A549 (cell line): Measurements from ENCODE around the gene CXCR5. TPM values are rescaled to one million over a fixed set of nuclear protein-coding genes. Genes with fewer than 3 reads are reported as not detected.

ENCODE experiments used
- ATAC-seq, 2 experiments: fragments of 200-7000 bp in 1 of 2; fragments of >200 bp in 1 of 2; cut with Nextera tagmentation in 1 of 2; cut with Tn5 transposase in 1 of 2; 3 replicates each; pipeline versions ENCODE4 v1.8.0 to v1.9.1; 2018 to 2020; ENCODE audit warnings: mild to moderate bottlenecking in 1 of 2, moderate library complexity in 1 of 2
- CTCF ChIA-PET: fragments of 300-600 bp; sonication (Branson Sonifier 250); formaldehyde crosslinking; extraction: SDS; loops from one replicate; lab custom pipeline; 2021; ENCODE audit warnings: antibody characterized with exemption, inconsistent platforms; lab: Yijun Ruan, JAX
- POLR2A ChIA-PET: fragments of 350-600 bp; formaldehyde crosslinking; extraction: SDS; loops from one replicate; lab custom pipeline; 2021; ENCODE audit warnings: antibody characterized with exemption, inconsistent platforms; lab: Yijun Ruan, JAX
- DNase-seq, 2 experiments: peaks; one replicate each; pipeline versions ENCODE4 v3.0.0 to v3.0.0-alpha.2; 2011 to 2016; ENCODE audit warnings: low read depth in 1 of 2, low spot score in 1 of 2
- FAIRE-seq: peaks from 2 replicates; lab custom pipeline; 2011; peaks lifted over from hg19 to GRCh38; lab: Jason Lieb, UNC
- H3K27ac ChIP-seq, 2 experiments: fragments of >200 bp; sonication (Bioruptor Twin); formaldehyde crosslinking; 3 replicates each; pipeline ENCODE4 v1.5.1; 2016 to 2017
- H3K4me1 ChIP-seq: fragments of >200 bp; sonication (Bioruptor Twin); formaldehyde crosslinking; 3 replicates; pipeline ENCODE4 v1.6.1; 2016
- H3K4me2 ChIP-seq: fragments of >200 bp; sonication (Bioruptor Twin); formaldehyde crosslinking; 3 replicates; pipeline ENCODE4 v1.6.1; 2016
- H3K4me3 ChIP-seq: fragments of >200 bp; sonication (Bioruptor Twin); formaldehyde crosslinking; 3 replicates; pipeline ENCODE4 v1.5.1; 2016
- H3K9me3 ChIP-seq: fragments of >200 bp; sonication (Bioruptor Twin); formaldehyde crosslinking; 3 replicates; pipeline ENCODE4 v1.6.1; 2016
- CEBPB ChIP-seq, 2 experiments: fragments of >200 bp in 1 of 2; sonication (Bioruptor Twin) in 1 of 2; formaldehyde crosslinking in 1 of 2; IDR thresholded peaks; 2 replicates each; pipeline ENCODE4 v1.6.1; 2012 to 2016
- CHD2 ChIP-seq: fragments of 150-350 bp; IDR thresholded peaks from 2 replicates; pipeline ENCODE4 v1.6.1; 2014; ENCODE audit warnings: low read length; ENCODE audit not compliant: partially characterized antibody
- EP300 ChIP-seq, 2 experiments: fragments of >200 bp; sonication (Bioruptor Twin); formaldehyde crosslinking; IDR thresholded peaks; 2 replicates in 1 of 2; 3 replicates in 1 of 2; pipeline ENCODE4 v1.6.1; 2016 to 2017
- ESRRA ChIP-seq: fragments of 150-350 bp; IDR thresholded peaks from 2 replicates; pipeline ENCODE4 v1.6.1; 2014; ENCODE audit warnings: mild to moderate bottlenecking, low read length, borderline replicate concordance
- FOSB ChIP-seq: fragments of 250-450 bp; sonication (Bioruptor Pico); IDR thresholded peaks from 2 replicates; pipeline ENCODE4 v1.5.0; 2020; ENCODE audit warnings: mild to moderate bottlenecking, moderate library complexity
- FOSL2 ChIP-seq, 2 experiments: fragments of 450-650 bp in 1 of 2; fragments of >200 bp in 1 of 2; sonication (Bioruptor Twin) in 1 of 2; formaldehyde crosslinking; IDR thresholded peaks; 2 replicates each; pipeline versions ENCODE4 v1.5.0 to v1.6.1; 2016 to 2020; ENCODE audit warnings: mild to moderate bottlenecking in 1 of 2, moderate library complexity in 1 of 2
- FOXS1 ChIP-seq: fragments of 250-450 bp; sonication (Bioruptor Pico); IDR thresholded peaks from 2 replicates; pipeline ENCODE4 v1.5.0; 2020; ENCODE audit warnings: mild to moderate bottlenecking, moderate library complexity
- GATA3 ChIP-seq: IDR thresholded peaks from 2 replicates; pipeline ENCODE4 v1.6.1; 2012; ENCODE audit warnings: borderline replicate concordance
- HOXA7 ChIP-seq: fragments of 250-450 bp; sonication (Bioruptor Pico); IDR thresholded peaks from 2 replicates; pipeline ENCODE4 v1.5.0; 2020; ENCODE audit warnings: mild to moderate bottlenecking, moderate library complexity
- HOXB13 ChIP-seq: fragments of 250-450 bp; sonication (Bioruptor Pico); IDR thresholded peaks from 2 replicates; pipeline ENCODE4 v1.5.0; 2020; ENCODE audit warnings: low read depth, mild to moderate bottlenecking, moderate library complexity
- HOXB5 ChIP-seq: fragments of 250-450 bp; sonication (Bioruptor Pico); IDR thresholded peaks from 2 replicates; pipeline ENCODE4 v1.5.0; 2020; ENCODE audit warnings: mild to moderate bottlenecking, moderate library complexity
- JUN ChIP-seq, 2 experiments: fragments of >200 bp; sonication (Bioruptor Twin); formaldehyde crosslinking; IDR thresholded peaks; 2 replicates in 1 of 2; 3 replicates in 1 of 2; pipeline ENCODE4 v1.6.1; 2016 to 2017
- POLR2A ChIP-seq: IDR thresholded peaks from 2 replicates; pipeline ENCODE4 v1.6.1; 2012; ENCODE audit warnings: mild to moderate bottlenecking, low read length
- RAD21 ChIP-seq, 2 experiments: fragments of >200 bp in 1 of 2; sonication (Bioruptor Twin) in 1 of 2; formaldehyde crosslinking in 1 of 2; IDR thresholded peaks in 1 of 2; conservative IDR thresholded peaks in 1 of 2; 2 replicates in 1 of 2; 3 replicates in 1 of 2; pipeline ENCODE4 v1.6.1; 2012 to 2018; ENCODE audit warnings: inconsistent platforms in 1 of 2
- RARB ChIP-seq: fragments of 250-450 bp; sonication (Bioruptor Pico); IDR thresholded peaks from 2 replicates; pipeline ENCODE4 v1.8.0; 2021; ENCODE audit warnings: mild to moderate bottlenecking, moderate library complexity
- RFX5 ChIP-seq: fragments of 450-650 bp; IDR thresholded peaks from 2 replicates; pipeline ENCODE4 v1.7.1; 2014; ENCODE audit warnings: antibody characterized with exemption, mild to moderate bottlenecking, moderate library complexity
- RNF2 ChIP-seq: fragments of 200-600 bp; sonication (generic); IDR thresholded peaks from 2 replicates; pipeline ENCODE4 v1.6.1; 2016; ENCODE audit warnings: low read depth, mild to moderate bottlenecking, antibody characterized with exemption, moderate library complexity, borderline replicate concordance
- SMC3 ChIP-seq: fragments of >200 bp; sonication (Bioruptor Twin); formaldehyde crosslinking; IDR thresholded peaks from 3 replicates; pipeline ENCODE4 v1.6.1; 2018; ENCODE audit warnings: inconsistent platforms
- TFCP2L1 ChIP-seq: fragments of 250-450 bp; sonication (Bioruptor Pico); IDR thresholded peaks from 2 replicates; pipeline ENCODE4 v1.5.0; 2021; ENCODE audit warnings: mild to moderate bottlenecking
- ZC3H11A ChIP-seq: fragments of 450-650 bp; IDR thresholded peaks from 2 replicates; pipeline ENCODE4 v1.6.1; 2014; ENCODE audit warnings: antibody characterized with exemption, mild to moderate bottlenecking
- ZNF302 ChIP-seq: fragments of 250-450 bp; sonication (Bioruptor Pico); IDR thresholded peaks from 2 replicates; pipeline ENCODE4 v1.9.0; 2021; ENCODE audit warnings: inconsistent platforms, mild to moderate bottlenecking, moderate library complexity
- ZSCAN20 ChIP-seq: fragments of 250-450 bp; sonication (Bioruptor Pico); IDR thresholded peaks from 2 replicates; pipeline ENCODE4 v1.8.0; 2022; ENCODE audit warnings: mild to moderate bottlenecking, moderate library complexity
- WGBS: methylation state at CpG from one replicate; pipeline ENCODE4 v1.1.6; 2017; ENCODE audit errors: missing lambda C conversion rate; 5-methylcytosine and 5-hydroxymethylcytosine counted together
- polyA plus RNA-seq, 4 experiments: library from polyadenylated mRNA; depleted of rRNA in 3 of 4; stranded (reverse); fragments of >200 nt; fragmentation: RNase III in 1 of 4; extraction: RNeasy Plus Mini Kit Qiagen cat#74134 plus additional on column Dnase treatment in 1 of 4; gene quantifications; 2 replicates in 3 of 4; 3 replicates in 1 of 4; pipeline ENCODE4 v1.2.3, GENCODE V29; 2011 to 2017
- TF ChIP-seq, protein P1 (sequence below): fragments of 250-450 bp; sonication (Bioruptor Pico); IDR thresholded peaks from 2 replicates; pipeline ENCODE4 v1.5.0; 2020; ENCODE audit warnings: low read depth, mild to moderate bottlenecking, moderate library complexity
- TF ChIP-seq, protein P2 (sequence below): fragments of >200 bp; sonication (Bioruptor Twin); formaldehyde crosslinking; IDR thresholded peaks from 2 replicates; pipeline ENCODE4 v1.6.1; 2016
- TF ChIP-seq, protein P3 (sequence below): IDR thresholded peaks from 2 replicates; pipeline ENCODE4 v1.6.1; 2012
- TF ChIP-seq, protein P4 (sequence below): IDR thresholded peaks from 2 replicates; pipeline ENCODE4 v1.6.1; 2012
- TF ChIP-seq, protein P5 (sequence below): fragments of 200-600 bp; sonication (generic); IDR thresholded peaks from 2 replicates; pipeline ENCODE4 v1.6.1; 2016; ENCODE audit warnings: antibody characterized with exemption, mild to moderate bottlenecking, moderate library complexity
- TF ChIP-seq, protein P6 (sequence below): fragments of 150-350 bp; IDR thresholded peaks from 2 replicates; pipeline ENCODE4 v1.6.1; 2014; ENCODE audit warnings: low read depth, mild to moderate bottlenecking, low read length

Gene CXCR5
- polyA plus RNA-seq, 2 of the 4 experiments (the other 2 are of a cell fraction): 0.04 TPM; not detected in 1

DNA sequence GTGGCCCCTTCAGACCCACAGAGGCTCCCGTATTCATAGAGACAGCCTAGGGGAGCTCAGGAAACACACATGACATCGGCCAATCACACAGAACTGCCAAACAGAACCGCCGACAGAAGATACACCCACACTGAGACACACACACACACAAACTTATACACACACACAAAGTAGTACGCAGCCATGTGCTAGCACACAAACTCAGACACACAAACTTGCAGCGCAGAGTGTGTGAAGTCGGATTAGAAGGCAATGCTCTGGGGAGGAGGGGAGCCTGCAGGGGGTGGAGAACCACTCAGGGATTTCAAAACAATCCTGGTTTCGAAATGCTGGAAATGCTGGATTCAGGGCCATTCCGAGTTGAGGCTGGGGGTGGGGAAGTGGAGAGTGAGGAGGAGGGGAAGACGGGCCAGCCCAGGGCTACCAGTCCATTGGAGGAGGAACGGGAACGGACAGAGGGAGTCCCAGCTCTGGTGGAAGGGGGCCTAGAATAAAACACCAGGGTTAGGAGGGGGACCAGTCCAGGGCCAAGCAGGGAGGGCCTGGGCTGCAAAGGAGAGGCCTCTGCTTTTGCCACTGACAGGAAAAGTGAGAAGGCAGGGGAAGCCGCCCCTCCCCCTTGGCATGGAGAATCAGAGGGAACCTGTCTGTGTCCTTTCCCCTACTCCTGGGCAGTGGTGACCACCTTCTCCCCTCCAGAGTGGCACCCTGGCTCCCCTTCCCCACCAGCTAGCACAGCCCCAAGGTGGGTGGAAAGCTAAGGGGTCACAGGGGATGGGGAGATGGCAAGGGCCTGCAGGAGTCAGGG lies 37.6 kb downstream of the CXCR5 start (continued):
- TF ChIP-seq RAD21 (conservative IDR thresholded peaks at IDR 0.05 in 1 of 2, IDR thresholded peaks at IDR 0.05 in 1 of 2): peak in 1 of 2 experiments; percentile 19; a peak in 1 of 5 replicates
- no peak for TF ChIP-seq ZSCAN20 (CRISPR knock-in tag)
- TF ChIP-seq HOXB13 (CRISPR knock-in tag): peak; percentile 76; the same call in 1 of the 2 replicates
- TF ChIP-seq, protein P1, sequence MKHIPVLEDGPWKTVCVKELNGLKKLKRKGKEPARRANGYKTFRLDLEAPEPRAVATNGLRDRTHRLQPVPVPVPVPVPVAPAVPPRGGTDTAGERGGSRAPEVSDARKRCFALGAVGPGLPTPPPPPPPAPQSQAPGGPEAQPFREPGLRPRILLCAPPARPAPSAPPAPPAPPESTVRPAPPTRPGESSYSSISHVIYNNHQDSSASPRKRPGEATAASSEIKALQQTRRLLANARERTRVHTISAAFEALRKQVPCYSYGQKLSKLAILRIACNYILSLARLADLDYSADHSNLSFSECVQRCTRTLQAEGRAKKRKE: 0 out of 2 replicates have a peak, but pooled peaks have one; percentile 48
- TF ChIP-seq, protein P2, sequence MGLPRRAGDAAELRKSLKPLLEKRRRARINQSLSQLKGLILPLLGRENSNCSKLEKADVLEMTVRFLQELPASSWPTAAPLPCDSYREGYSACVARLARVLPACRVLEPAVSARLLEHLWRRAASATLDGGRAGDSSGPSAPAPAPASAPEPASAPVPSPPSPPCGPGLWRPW: peak; percentile 80
- peak; percentile 10; the same call in 1 of the 2 replicates for TF ChIP-seq RARB (CRISPR knock-in tag)
- TF ChIP-seq CEBPB (IDR thresholded peaks at IDR 0.05): peak; percentile 92 to 97
- TF ChIP-seq EP300 (IDR thresholded peaks at IDR 0.05): peak; percentile 44 to 81; a peak in 3 of 5 replicates
- TF ChIP-seq FOXS1 (CRISPR knock-in tag): no peak
- TF ChIP-seq FOSL2 (IDR thresholded peaks at IDR 0.05): no peak
- TF ChIP-seq FOSL2 (CRISPR knock-in tag; IDR thresholded peaks at IDR 0.05): peak; percentile 15; the same call in 1 of the 2 replicates
- TF ChIP-seq, protein P3, sequence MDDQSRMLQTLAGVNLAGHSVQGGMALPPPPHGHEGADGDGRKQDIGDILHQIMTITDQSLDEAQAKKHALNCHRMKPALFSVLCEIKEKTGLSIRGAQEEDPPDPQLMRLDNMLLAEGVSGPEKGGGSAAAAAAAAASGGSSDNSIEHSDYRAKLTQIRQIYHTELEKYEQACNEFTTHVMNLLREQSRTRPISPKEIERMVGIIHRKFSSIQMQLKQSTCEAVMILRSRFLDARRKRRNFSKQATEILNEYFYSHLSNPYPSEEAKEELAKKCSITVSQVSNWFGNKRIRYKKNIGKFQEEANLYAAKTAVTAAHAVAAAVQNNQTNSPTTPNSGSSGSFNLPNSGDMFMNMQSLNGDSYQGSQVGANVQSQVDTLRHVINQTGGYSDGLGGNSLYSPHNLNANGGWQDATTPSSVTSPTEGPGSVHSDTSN: no peak
- no peak for TF ChIP-seq HOXB5 (CRISPR knock-in tag)
- TF ChIP-seq, all 56 proteins: peak for 16

DNA sequence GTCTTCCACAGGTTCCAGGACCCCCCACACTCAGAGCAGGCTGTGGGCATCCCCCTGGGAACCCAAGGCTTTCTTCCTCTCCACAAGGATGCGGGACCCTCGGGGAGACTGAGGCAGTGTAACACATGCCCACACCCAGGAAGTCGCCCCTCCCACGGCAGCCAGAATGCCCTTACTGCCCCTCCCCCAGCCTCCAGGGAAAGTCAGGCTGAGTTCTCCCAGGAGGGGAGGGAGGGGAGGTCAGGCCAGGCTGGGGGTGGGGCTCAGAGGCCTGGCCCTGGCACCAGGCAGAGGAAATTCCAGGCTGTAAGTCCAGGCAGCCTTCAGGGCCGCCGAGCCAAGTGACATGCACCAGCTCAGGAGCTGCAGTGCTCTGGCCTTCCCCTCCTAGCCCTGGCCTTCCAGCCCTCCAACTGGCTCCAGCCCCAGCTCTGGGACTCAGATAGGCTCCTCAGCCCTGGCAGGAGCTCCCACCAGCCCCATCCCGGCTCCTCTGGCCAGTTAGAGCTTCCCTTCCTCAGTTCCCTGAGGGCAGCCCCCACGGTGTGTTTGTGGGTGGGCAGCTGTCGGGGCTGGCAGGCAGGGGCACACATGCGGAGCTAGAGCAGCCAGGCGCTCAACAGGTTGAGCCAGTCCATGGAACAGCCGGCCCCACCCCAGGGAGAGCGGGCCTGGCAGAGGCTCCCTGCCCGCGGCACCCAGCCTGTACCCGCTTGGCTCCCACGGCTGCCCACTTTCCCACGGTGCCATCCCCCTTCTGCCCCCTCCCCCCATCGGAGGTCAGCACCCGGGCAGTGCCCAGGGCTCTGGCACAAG lies 38.4 kb downstream of the CXCR5 start:
- DNase-seq (peak in 1 of 2 experiments; percentile 91), FAIRE-seq (no peak), ATAC-seq (peak; percentile 4 to 33; a peak in 5 of 6 replicates)
- Histone ChIP-seq H3K4me2 (peak overlapping the region; percentile 100), H3K4me3 (peak overlapping the region; percentile 62), H3K4me1 (peaks cover 31% of the 10 kb centered on the region), H3K9me3 (no peaks in the 10 kb centered on the region), H3K27ac (peak overlapping the region; percentile 98 to 100)
- WGBS: 20% methylated on average over 1 of the region's 20 CpGs
- ChIA-PET POLR2A (no interaction called here), CTCF (interaction anchor here (0.8 to 4.1 kb wide), 6 partner anchors 11 to 233 kb away, joined by 3 to 16 read pairs (median 4); partner anchors contain the start of genes DDX6 and UPK2)
- TF ChIP-seq, protein P4, sequence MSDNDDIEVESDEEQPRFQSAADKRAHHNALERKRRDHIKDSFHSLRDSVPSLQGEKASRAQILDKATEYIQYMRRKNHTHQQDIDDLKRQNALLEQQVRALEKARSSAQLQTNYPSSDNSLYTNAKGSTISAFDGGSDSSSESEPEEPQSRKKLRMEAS: peak; percentile 51
- TF ChIP-seq, protein P5, sequence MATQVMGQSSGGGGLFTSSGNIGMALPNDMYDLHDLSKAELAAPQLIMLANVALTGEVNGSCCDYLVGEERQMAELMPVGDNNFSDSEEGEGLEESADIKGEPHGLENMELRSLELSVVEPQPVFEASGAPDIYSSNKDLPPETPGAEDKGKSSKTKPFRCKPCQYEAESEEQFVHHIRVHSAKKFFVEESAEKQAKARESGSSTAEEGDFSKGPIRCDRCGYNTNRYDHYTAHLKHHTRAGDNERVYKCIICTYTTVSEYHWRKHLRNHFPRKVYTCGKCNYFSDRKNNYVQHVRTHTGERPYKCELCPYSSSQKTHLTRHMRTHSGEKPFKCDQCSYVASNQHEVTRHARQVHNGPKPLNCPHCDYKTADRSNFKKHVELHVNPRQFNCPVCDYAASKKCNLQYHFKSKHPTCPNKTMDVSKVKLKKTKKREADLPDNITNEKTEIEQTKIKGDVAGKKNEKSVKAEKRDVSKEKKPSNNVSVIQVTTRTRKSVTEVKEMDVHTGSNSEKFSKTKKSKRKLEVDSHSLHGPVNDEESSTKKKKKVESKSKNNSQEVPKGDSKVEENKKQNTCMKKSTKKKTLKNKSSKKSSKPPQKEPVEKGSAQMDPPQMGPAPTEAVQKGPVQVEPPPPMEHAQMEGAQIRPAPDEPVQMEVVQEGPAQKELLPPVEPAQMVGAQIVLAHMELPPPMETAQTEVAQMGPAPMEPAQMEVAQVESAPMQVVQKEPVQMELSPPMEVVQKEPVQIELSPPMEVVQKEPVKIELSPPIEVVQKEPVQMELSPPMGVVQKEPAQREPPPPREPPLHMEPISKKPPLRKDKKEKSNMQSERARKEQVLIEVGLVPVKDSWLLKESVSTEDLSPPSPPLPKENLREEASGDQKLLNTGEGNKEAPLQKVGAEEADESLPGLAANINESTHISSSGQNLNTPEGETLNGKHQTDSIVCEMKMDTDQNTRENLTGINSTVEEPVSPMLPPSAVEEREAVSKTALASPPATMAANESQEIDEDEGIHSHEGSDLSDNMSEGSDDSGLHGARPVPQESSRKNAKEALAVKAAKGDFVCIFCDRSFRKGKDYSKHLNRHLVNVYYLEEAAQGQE: no peak
- TF ChIP-seq RNF2: no peak
- TF ChIP-seq EP300 (IDR thresholded peaks at IDR 0.05): peak in 1 of 2 experiments; percentile 45; a peak in 1 of 5 replicates
- TF ChIP-seq SMC3: peak; percentile 25; the same call in 1 of the 3 replicates
- no peak for TF ChIP-seq RFX5
- no peak for TF ChIP-seq ESRRA
- TF ChIP-seq ZC3H11A: no peak
- TF ChIP-seq FOSB: 0 out of 2 replicates have a peak, but pooled peaks have one; percentile 57
- 0 out of 2 replicates have a peak, but pooled peaks have one; percentile 63 for TF ChIP-seq TFCP2L1
- 0 out of 2 replicates have a peak, but pooled peaks have one; percentile 33 for TF ChIP-seq HOXB5 (CRISPR knock-in tag)
- peak; percentile 39 for TF ChIP-seq POLR2A
- peak; percentile 81; the same call in 1 of the 2 replicates for TF ChIP-seq HOXA7 (CRISPR knock-in tag)
- peak; percentile 33 for TF ChIP-seq GATA3
- TF ChIP-seq ZNF302 (CRISPR knock-in tag): no peak
- TF ChIP-seq JUN (IDR thresholded peaks at IDR 0.05): peak; percentile 68; a peak in 4 of 5 replicates
- TF ChIP-seq CHD2: peak; percentile 32
- TF ChIP-seq, protein P6, sequence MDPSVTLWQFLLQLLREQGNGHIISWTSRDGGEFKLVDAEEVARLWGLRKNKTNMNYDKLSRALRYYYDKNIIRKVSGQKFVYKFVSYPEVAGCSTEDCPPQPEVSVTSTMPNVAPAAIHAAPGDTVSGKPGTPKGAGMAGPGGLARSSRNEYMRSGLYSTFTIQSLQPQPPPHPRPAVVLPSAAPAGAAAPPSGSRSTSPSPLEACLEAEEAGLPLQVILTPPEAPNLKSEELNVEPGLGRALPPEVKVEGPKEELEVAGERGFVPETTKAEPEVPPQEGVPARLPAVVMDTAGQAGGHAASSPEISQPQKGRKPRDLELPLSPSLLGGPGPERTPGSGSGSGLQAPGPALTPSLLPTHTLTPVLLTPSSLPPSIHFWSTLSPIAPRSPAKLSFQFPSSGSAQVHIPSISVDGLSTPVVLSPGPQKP: no peak
